ENCODE measurements around the gene KRTAP10-9.

- TF ChIP-seq CTCF (conservative IDR thresholded peaks at IDR 0.05) = no peak
- no peak for TF ChIP-seq ZFX (IDR thresholded peaks at IDR 0.05)
Measured at GRCh38 chr21:44623575-44623974, 3.3 kb upstream of the KRTAP10-9 start.
